ENCODE measurements around the gene NAT16.
"Not testable (repeated sequence)": the region's sequence is repeated elsewhere in the genome, so short reads cannot be mapped to it uniquely, and the experiment has no call there.

Gene NAT16

DNA sequence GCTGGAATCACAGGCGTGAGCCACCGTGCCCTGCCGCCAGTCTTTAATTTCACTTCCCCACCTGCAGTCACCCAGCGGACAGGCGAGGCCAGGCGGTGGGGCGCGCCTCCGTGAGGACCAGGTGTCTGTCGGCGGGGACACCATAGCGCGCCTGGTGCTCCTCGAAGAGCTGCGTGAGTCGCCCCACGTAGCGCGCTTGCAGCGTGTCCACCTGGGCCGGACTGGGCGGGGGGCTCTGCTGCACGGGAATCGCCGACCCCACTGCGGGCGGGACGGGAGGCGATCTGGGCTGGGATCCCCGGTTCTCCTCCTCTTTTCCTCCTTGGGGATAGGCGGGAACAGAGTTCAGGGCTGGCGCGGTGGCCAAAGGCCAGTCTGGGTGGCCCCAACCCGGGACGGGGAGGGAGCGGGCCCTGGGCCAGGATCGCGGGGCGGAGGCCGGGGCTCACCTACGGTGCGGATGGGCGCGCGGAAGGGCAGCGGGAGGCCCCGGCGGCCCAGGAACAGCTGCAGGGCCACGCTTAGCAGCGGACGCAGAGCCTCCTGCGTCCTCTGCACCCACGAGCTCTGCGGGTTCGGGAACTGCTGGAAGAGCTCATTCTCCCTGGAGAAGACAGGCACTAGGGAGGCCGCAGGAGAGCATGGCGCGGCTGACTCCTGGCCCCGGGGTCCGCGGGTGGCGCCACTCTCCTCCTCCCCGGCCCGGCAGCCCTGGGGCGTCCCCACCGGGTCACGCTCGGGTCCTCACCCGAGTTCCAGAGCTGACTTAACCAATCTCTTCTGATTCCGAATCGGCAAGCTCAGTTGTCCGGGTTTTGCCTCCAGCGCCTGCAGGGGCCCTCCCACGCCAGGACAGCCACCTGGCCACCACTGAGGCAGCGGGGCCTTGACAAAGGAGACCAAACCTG is 21.9 kb upstream of the NAT16 start:
- no peak for DNase-seq

DNA sequence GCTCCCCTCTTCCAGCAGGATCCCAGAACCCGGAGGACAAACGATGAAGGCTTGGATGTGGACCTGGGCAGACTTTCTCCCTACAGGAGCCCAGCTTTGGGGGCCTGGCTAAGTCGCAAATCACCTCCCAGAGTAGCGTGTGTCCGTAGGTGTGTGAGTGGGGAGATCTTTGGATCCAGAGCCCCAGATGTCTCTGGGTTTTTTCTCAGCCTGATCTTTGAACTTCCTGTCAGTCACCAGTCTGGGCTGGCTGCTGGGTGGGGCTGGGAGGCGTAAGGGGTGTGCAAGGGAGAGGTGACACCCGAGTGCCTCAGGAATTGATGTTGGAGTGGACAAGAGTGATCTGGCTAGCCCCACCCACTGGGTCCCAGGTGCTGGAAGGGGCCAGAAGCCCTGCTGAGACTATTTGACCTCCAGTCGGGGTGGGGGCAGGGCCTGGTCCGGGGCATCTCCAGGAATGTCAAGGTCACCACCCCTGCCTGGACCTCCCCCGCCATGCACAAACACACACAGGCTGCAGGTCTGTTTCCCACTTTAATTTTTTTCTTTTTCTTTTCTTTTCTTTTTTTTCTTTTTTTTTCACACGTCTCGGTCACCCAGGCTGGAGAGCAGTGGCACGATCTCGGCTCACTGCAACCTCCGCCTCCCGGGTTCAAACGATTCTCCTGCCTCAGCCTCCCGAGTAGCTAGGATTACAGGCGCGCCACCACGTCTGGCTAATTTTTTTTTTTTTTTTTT is 20.9 kb upstream of the NAT16 start, which contains the start of gene MOGAT3:
Gene MOGAT3 (minus strand): TSS at position 175 of the 738 bp plus-strand sequence. CDS start 182 bp downstream, outside the sequence.
- DNase-seq = no peak

DNA sequence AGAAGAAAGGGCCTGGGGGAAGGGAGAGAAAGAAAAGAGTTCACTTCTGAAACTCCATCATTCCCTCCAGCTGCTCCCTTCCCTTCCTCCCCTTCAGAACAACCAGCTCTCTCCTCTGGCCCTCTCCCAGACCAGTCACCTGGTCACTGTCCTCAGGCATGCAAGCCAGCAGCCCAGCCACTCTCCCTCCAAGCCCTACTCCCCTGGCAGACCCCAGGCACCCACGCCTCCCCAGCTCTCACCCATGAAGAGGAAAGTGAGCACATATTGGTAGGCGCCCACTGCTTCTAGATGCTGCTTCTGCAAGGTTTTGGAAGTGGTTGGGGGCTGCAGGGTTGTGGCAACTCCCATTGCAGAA is 20.4 kb upstream of the NAT16 start:
- no peak for DNase-seq

GRCh38 chr7:101199522-101199921 is 19.4 kb upstream of the NAT16 start:
- DNase-seq = not testable (repeated sequence)

GRCh38 chr7:101198476-101198875 is 18.4 kb upstream of the NAT16 start:
- no peak for DNase-seq

GRCh38 chr7:101197991-101198390 is 17.9 kb upstream of the NAT16 start:
- DNase-seq = no peak

- no peak for DNase-seq
Measured at GRCh38 chr7:101195884-101196283, 15.8 kb upstream of the NAT16 start.

- no peak for DNase-seq
Measured at GRCh38 chr7:101189109-101189508, 9.0 kb upstream of the NAT16 start.

DNA sequence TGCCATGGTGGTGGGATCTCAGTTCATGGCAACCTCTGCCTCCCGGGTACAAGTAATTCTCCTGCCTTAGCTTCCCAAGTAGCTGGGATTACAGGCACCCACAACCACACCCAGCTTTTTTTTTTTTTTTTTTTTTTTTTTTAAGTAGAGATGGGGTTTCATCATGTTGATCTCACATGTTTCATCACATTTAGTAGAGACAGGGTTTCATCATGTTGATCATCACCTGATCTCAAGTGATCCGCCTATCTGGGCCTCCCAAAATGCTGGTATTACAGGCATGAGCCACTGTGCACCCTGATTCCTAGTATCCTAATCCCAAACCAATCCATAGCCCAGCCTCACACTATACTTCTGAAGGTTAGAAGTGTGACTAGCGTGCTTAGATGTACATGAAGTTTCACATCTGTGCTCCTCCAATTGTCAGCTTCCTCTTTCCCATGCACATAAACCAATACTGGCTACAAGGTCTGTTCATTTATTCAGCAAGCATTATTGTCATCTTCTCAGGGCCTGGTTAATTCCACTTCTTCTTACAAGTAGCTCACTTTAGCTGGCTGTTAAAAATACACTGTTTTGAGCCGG is 6.8 kb upstream of the NAT16 start:
- no peak for DNase-seq

GRCh38 chr7:101186194-101186593 is 6.1 kb upstream of the NAT16 start:
- no peak for DNase-seq

DNA sequence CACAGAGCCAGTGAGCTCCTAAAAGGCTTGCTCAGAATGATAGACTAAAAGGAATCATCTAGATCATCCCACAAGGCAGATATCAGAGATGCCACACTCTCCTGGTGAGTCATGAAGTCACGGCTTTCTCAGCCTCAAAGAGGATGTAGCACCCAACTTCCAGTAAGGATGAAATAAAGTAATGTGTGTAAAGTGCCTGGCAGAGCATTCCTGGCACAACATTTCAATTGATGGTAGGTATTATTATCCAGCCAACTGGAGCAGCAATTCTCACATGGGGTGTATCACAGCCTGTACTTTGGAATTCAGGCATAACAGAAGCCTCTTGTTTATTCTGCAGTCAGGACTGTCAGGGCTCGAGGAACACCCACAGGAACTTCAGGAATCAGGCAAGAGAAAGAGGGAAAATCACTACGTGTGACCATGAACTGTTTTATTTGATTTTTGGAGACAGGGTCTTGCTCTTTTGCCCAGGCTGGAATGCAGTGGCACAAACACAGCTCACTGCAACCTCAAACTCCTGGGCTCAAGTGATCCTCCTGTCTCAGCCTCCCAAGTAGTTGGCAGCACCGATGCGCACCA is 5.3 kb upstream of the NAT16 start:
- no peak for DNase-seq

GRCh38 chr7:101179713-101180112 is 380 bp downstream of the NAT16 start:
- DNase-seq = no peak

DNA sequence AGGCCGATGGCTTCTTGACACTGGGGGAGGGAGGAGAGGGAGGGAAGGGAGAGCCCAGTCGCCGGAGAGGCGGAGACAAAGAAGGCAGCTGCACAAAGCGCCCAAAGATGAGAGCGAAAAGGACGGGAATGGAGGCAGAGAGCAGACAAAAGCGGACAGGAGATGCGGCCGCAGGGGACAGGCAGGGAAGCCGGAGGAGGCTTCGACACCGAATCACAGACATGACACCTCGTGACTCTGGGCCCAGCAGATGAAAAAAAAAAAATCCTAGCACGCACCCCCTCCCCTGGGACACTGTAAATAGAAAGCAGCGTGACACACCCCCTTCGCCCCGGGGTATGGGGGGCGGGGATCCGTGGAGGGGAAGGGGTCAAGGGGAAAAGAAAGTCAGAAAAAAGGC is 976 bp downstream of the NAT16 start:
- DNase-seq = no peak

- no peak for DNase-seq
Measured at GRCh38 chr7:101177644-101178043, 2.4 kb downstream of the NAT16 start.

DNA sequence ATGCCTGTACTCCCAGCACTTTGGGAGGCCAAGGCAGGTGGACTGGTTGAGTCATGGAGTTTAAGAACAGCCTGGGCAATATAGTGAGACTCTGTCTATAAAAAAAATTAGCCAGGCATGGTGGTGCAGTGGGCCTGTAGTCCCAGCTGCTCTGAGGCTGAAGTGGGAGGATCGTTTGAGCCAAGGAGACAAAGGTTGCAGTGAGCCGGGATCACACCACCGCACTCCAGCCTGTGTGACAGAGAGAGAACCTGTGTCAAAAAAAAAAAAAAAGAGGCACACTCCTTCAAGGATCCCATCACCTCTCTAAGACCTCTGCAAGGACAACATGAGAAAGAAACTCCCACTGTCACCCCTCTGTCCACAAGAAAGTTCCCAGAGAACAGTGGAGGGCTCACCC is 4.4 kb downstream of the NAT16 start:
- no peak for DNase-seq

GRCh38 chr7:101174322-101174854 is 5.7 kb downstream of the NAT16 start:
- DNase-seq = no peak

DNA sequence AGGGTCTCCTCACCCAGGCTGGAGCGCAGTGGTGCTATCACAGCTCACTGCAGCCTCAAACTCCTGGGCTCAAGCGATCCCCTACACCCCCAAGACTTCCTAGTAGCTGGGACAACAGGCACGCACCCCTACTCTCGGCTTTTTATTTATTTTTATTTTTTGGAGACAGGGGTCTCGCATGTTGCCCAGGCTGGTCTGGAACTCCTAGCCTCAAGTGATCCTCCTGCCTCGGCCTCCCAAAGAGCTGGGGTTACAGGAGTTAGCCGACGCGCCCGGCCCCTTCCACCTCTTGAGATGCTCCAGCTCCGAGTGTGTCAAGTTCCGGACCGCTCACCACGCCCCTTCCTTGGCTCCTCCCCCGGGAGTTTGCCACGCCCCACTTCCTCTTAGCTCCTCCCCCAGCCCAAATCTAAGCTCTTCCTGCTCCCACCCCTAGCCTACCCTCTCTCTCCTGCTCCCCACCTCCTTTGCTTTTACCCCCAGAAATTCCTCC is 6.3 kb downstream of the NAT16 start:
- peak; percentile 63 to 77 for DNase-seq

- no peak for DNase-seq
Measured at GRCh38 chr7:101172854-101173751, 7.0 kb downstream of the NAT16 start.

GRCh38 chr7:101172005-101172853 is 7.9 kb downstream of the NAT16 start:
- DNase-seq = no peak

DNA sequence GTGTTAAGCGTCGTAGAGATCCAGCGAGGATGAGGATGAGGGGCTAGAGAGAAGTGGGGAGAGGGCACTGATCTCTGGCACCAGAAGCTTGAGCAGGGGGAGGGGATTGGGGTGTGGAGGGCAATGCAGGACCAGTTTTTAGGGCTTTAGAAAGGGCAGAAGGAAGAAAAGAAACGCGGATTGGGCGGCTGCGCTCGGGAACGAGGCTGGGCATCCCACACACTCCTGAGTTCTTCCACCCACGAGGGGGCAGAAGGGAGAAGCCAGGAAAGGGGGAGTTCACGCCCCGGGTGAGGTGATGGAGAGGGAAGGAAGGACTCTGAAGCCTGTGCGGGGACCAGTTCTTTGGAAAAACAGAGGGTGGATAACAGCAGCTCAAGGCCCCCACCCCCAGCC is 8.7 kb downstream of the NAT16 start:
- no peak for DNase-seq

Data from stimulated activated CD4-positive, alpha-beta T cell treated with anti-CD3 and anti-CD28 coated beads, Interleukin-2, amount 100 ng/mL, for 48 hours (primary cell).